ENCODE data around the gene ZNF521. TPM values are rescaled to one million over a fixed set of nuclear protein-coding genes. Genes with fewer than 3 reads are reported as not detected.

ZNF521 gene
- total RNA-seq, 1 experiment from 2014 or later = not detected

- no peak overlapping the region for H3K9ac ChIP-seq (ENCODE audit: low read length)
- H3K27me3 ChIP-seq (ENCODE audit: low read length) = no peaks in the 10 kb centered on the region
- no peak overlapping the region for H3K4me3 ChIP-seq (ENCODE audit: low read length)
- no peaks in the 10 kb centered on the region for H3K79me2 ChIP-seq (ENCODE audit: low read length)
- no peak overlapping the region for H3K27ac ChIP-seq (ENCODE audit: low read length)
- H2AFZ ChIP-seq (ENCODE audit: low read length) = no peak overlapping the region
- no peaks in the 10 kb centered on the region for H3K36me3 ChIP-seq (ENCODE audit: insufficient read depth, low read length)
- DNase-seq = no peak
- H3K9me2 ChIP-seq (replicated peaks; ENCODE audit: insufficient read depth, low read length) = no peaks in the 10 kb centered on the region
- H3K4me1 ChIP-seq (ENCODE audit: low read length) = no peaks in the 10 kb centered on the region
- no peak overlapping the region for H3K4me2 ChIP-seq (ENCODE audit: low read depth, low read length, poor library complexity, severe bottlenecking)
- H4K20me1 ChIP-seq (ENCODE audit: insufficient read depth, low read depth, low read length) = no peaks in the 10 kb centered on the region
- H3K9me3 ChIP-seq (ENCODE audit: low read length) = no peaks in the 10 kb centered on the region
Measured at GRCh38 chr18:25210622-25211021, 141.3 kb downstream of the ZNF521 start.

GRCh38 chr18:25192065-25192464 lies 159.9 kb downstream of the ZNF521 start:
- H3K9me3 ChIP-seq (ENCODE audit: low read length) = no peaks in the 10 kb centered on the region
- H3K9ac ChIP-seq (ENCODE audit: low read length) = no peak overlapping the region
- H3K79me2 ChIP-seq (ENCODE audit: low read length) = no peaks in the 10 kb centered on the region
- no peak overlapping the region for H2AFZ ChIP-seq (ENCODE audit: low read length)
- no peaks in the 10 kb centered on the region for H4K20me1 ChIP-seq (ENCODE audit: insufficient read depth, low read depth, low read length)
- no peaks in the 10 kb centered on the region for H3K36me3 ChIP-seq (ENCODE audit: insufficient read depth, low read length)
- H3K27ac ChIP-seq (ENCODE audit: low read length) = no peak overlapping the region
- no peak overlapping the region for H3K4me2 ChIP-seq (ENCODE audit: low read depth, low read length, poor library complexity, severe bottlenecking)
- H3K4me3 ChIP-seq (ENCODE audit: low read length) = no peak overlapping the region
- no peak for DNase-seq
- H3K4me1 ChIP-seq (ENCODE audit: low read length) = no peaks in the 10 kb centered on the region
- no peaks in the 10 kb centered on the region for H3K27me3 ChIP-seq (ENCODE audit: low read length)
- no peaks in the 10 kb centered on the region for H3K9me2 ChIP-seq (replicated peaks; ENCODE audit: insufficient read depth, low read length)

GRCh38 chr18:25190472-25190871 lies 161.5 kb downstream of the ZNF521 start:
- Histone ChIP-seq H3K79me2 (ENCODE audit: low read length) (no peaks in the 10 kb centered on the region), H3K9ac (ENCODE audit: low read length) (no peak overlapping the region), H3K4me2 (ENCODE audit: low read depth, low read length, poor library complexity, severe bottlenecking) (no peak overlapping the region), H2AFZ (ENCODE audit: low read length) (no peak overlapping the region), H4K20me1 (ENCODE audit: insufficient read depth, low read depth, low read length) (no peaks in the 10 kb centered on the region), H3K27ac (ENCODE audit: low read length) (no peak overlapping the region), H3K9me3 (ENCODE audit: low read length) (no peaks in the 10 kb centered on the region), H3K9me2 (replicated peaks; ENCODE audit: insufficient read depth, low read length) (no peaks in the 10 kb centered on the region), H3K4me1 (ENCODE audit: low read length) (no peaks in the 10 kb centered on the region), H3K4me3 (ENCODE audit: low read length) (no peak overlapping the region), H3K27me3 (ENCODE audit: low read length) (no peaks in the 10 kb centered on the region), H3K36me3 (ENCODE audit: insufficient read depth, low read length) (no peaks in the 10 kb centered on the region)
- DNase-seq = no peak

- no peak overlapping the region for H3K4me2 ChIP-seq (ENCODE audit: low read depth, low read length, poor library complexity, severe bottlenecking)
- no peaks in the 10 kb centered on the region for H3K4me1 ChIP-seq (ENCODE audit: low read length)
- H3K9ac ChIP-seq (ENCODE audit: low read length) = no peak overlapping the region
- H4K20me1 ChIP-seq (ENCODE audit: insufficient read depth, low read depth, low read length) = no peaks in the 10 kb centered on the region
- H2AFZ ChIP-seq (ENCODE audit: low read length) = no peak overlapping the region
- no peaks in the 10 kb centered on the region for H3K9me2 ChIP-seq (replicated peaks; ENCODE audit: insufficient read depth, low read length)
- no peaks in the 10 kb centered on the region for H3K27me3 ChIP-seq (ENCODE audit: low read length)
- no peaks in the 10 kb centered on the region for H3K36me3 ChIP-seq (ENCODE audit: insufficient read depth, low read length)
- H3K27ac ChIP-seq (ENCODE audit: low read length) = no peak overlapping the region
- H3K4me3 ChIP-seq (ENCODE audit: low read length) = no peak overlapping the region
- no peaks in the 10 kb centered on the region for H3K79me2 ChIP-seq (ENCODE audit: low read length)
- H3K9me3 ChIP-seq (ENCODE audit: low read length) = no peaks in the 10 kb centered on the region
- DNase-seq = no peak
Measured at GRCh38 chr18:25189391-25190185, 162.4 kb downstream of the ZNF521 start.

- Histone ChIP-seq H3K4me2 (ENCODE audit: low read depth, low read length, poor library complexity, severe bottlenecking) (no peak overlapping the region), H4K20me1 (ENCODE audit: insufficient read depth, low read depth, low read length) (no peaks in the 10 kb centered on the region), H3K36me3 (ENCODE audit: insufficient read depth, low read length) (no peaks in the 10 kb centered on the region), H3K9me3 (ENCODE audit: low read length) (no peaks in the 10 kb centered on the region), H3K9me2 (replicated peaks; ENCODE audit: insufficient read depth, low read length) (no peaks in the 10 kb centered on the region), H3K27ac (ENCODE audit: low read length) (no peak overlapping the region), H3K79me2 (ENCODE audit: low read length) (no peaks in the 10 kb centered on the region), H2AFZ (ENCODE audit: low read length) (no peak overlapping the region), H3K4me3 (ENCODE audit: low read length) (no peak overlapping the region), H3K4me1 (ENCODE audit: low read length) (no peaks in the 10 kb centered on the region), H3K27me3 (ENCODE audit: low read length) (no peaks in the 10 kb centered on the region), H3K9ac (ENCODE audit: low read length) (no peak overlapping the region)
- no peak for DNase-seq
Measured at GRCh38 chr18:25187521-25188192, 164.3 kb downstream of the ZNF521 start.

- no peak overlapping the region for H3K4me3 ChIP-seq (ENCODE audit: low read length)
- no peak overlapping the region for H3K27ac ChIP-seq (ENCODE audit: low read length)
- no peak overlapping the region for H3K4me2 ChIP-seq (ENCODE audit: low read depth, low read length, poor library complexity, severe bottlenecking)
- no peaks in the 10 kb centered on the region for H4K20me1 ChIP-seq (ENCODE audit: insufficient read depth, low read depth, low read length)
- no peaks in the 10 kb centered on the region for H3K79me2 ChIP-seq (ENCODE audit: low read length)
- no peaks in the 10 kb centered on the region for H3K9me2 ChIP-seq (replicated peaks; ENCODE audit: insufficient read depth, low read length)
- no peaks in the 10 kb centered on the region for H3K9me3 ChIP-seq (ENCODE audit: low read length)
- no peaks in the 10 kb centered on the region for H3K27me3 ChIP-seq (ENCODE audit: low read length)
- H3K36me3 ChIP-seq (ENCODE audit: insufficient read depth, low read length) = no peaks in the 10 kb centered on the region
- no peak for DNase-seq
- no peak overlapping the region for H2AFZ ChIP-seq (ENCODE audit: low read length)
- H3K4me1 ChIP-seq (ENCODE audit: low read length) = no peaks in the 10 kb centered on the region
- no peak overlapping the region for H3K9ac ChIP-seq (ENCODE audit: low read length)
Measured at GRCh38 chr18:25186871-25187270, 165.1 kb downstream of the ZNF521 start.

GRCh38 chr18:25181993-25182392 lies 170.0 kb downstream of the ZNF521 start:
- Histone ChIP-seq H3K27ac (ENCODE audit: low read length) (no peak overlapping the region), H3K9me3 (ENCODE audit: low read length) (no peaks in the 10 kb centered on the region), H3K79me2 (ENCODE audit: low read length) (no peaks in the 10 kb centered on the region), H3K4me2 (ENCODE audit: low read depth, low read length, poor library complexity, severe bottlenecking) (no peak overlapping the region), H3K4me1 (ENCODE audit: low read length) (no peaks in the 10 kb centered on the region), H3K9ac (ENCODE audit: low read length) (no peak overlapping the region), H3K4me3 (ENCODE audit: low read length) (no peak overlapping the region), H2AFZ (ENCODE audit: low read length) (no peak overlapping the region), H3K36me3 (ENCODE audit: insufficient read depth, low read length) (no peaks in the 10 kb centered on the region), H3K9me2 (replicated peaks; ENCODE audit: insufficient read depth, low read length) (no peaks in the 10 kb centered on the region), H4K20me1 (ENCODE audit: insufficient read depth, low read depth, low read length) (no peaks in the 10 kb centered on the region), H3K27me3 (ENCODE audit: low read length) (no peaks in the 10 kb centered on the region)
- no peak for DNase-seq

- H4K20me1 ChIP-seq (ENCODE audit: insufficient read depth, low read depth, low read length) = no peaks in the 10 kb centered on the region
- DNase-seq = no peak
- H3K9me2 ChIP-seq (replicated peaks; ENCODE audit: insufficient read depth, low read length) = no peaks in the 10 kb centered on the region
- no peaks in the 10 kb centered on the region for H3K9me3 ChIP-seq (ENCODE audit: low read length)
- H2AFZ ChIP-seq (ENCODE audit: low read length) = no peak overlapping the region
- no peaks in the 10 kb centered on the region for H3K36me3 ChIP-seq (ENCODE audit: insufficient read depth, low read length)
- no peak overlapping the region for H3K27ac ChIP-seq (ENCODE audit: low read length)
- no peak overlapping the region for H3K9ac ChIP-seq (ENCODE audit: low read length)
- no peaks in the 10 kb centered on the region for H3K27me3 ChIP-seq (ENCODE audit: low read length)
- H3K4me3 ChIP-seq (ENCODE audit: low read length) = no peak overlapping the region
- H3K4me1 ChIP-seq (ENCODE audit: low read length) = no peaks in the 10 kb centered on the region
- H3K4me2 ChIP-seq (ENCODE audit: low read depth, low read length, poor library complexity, severe bottlenecking) = no peak overlapping the region
- no peaks in the 10 kb centered on the region for H3K79me2 ChIP-seq (ENCODE audit: low read length)
Measured at GRCh38 chr18:25181581-25181980, 170.4 kb downstream of the ZNF521 start.
